Gastroesophageal sphincter (tissue), 4 donors: ENCODE data around the gene LMNTD2. TPM values are rescaled to one million over a fixed set of nuclear protein-coding genes. Genes with fewer than 3 reads are reported as not detected.

Experiments used
- ATAC-seq: fragments of 150-250 bp; one replicate; pipeline ENCODE4 v1.9.1; 2016; ENCODE audit warnings: mild to moderate bottlenecking, moderate library complexity
- H3K27ac ChIP-seq, 4 donors: fragments of 200-600 bp; sonication (generic) in 3 of 4; 1 replicate in 3 of 4; 2 replicates in 1 of 4; pipeline ENCODE4 v1.5.1; 2016 to 2019
- H3K27me3 ChIP-seq: fragments of 200-600 bp; sonication (generic); one replicate; pipeline ENCODE4 v1.5.1; 2019
- H3K36me3 ChIP-seq, 2 donors: fragments of 200-600 bp; sonication (generic); one replicate each; pipeline ENCODE4 v1.5.1; 2019; ENCODE audit warnings: control low read depth in 1 of 2
- H3K4me1 ChIP-seq, 3 donors: fragments of 200-600 bp; sonication (generic); 1 replicate in 2 of 3; 2 replicates in 1 of 3; pipeline ENCODE4 v1.5.1; 2016 to 2019; ENCODE audit warnings: control low read depth in 2 of 3
- H3K4me3 ChIP-seq, 2 donors: fragments of 200-600 bp; sonication (generic); one replicate each; pipeline ENCODE4 v1.5.1; 2019; ENCODE audit warnings: mild to moderate bottlenecking in 1 of 2, moderate library complexity in 1 of 2
- H3K9me3 ChIP-seq, 3 donors: fragments of 200-600 bp; sonication (generic); one replicate each; pipeline ENCODE4 v1.5.1; 2017 to 2019; ENCODE audit warnings: control low read depth in 2 of 3
- EP300 ChIP-seq: sonication (generic); formaldehyde crosslinking; IDR thresholded peaks from one replicate; pipeline ENCODE4 v1.6.1; 2017; ENCODE audit warnings: antibody characterized with exemption, mild to moderate bottlenecking
- POLR2A ChIP-seq, 2 donors: fragments of 450-650 bp; IDR thresholded peaks; one replicate each; pipeline ENCODE4 v1.6.1; 2017; ENCODE audit warnings: antibody characterized with exemption in 2 of 2, mild to moderate bottlenecking in 2 of 2, moderate library complexity in 1 of 2
- POLR2AphosphoS5 ChIP-seq: sonication (generic); formaldehyde crosslinking; IDR thresholded peaks from one replicate; pipeline ENCODE4 v1.6.1; 2017; ENCODE audit warnings: antibody characterized with exemption
- WGBS, 2 donors: methylation state at CpG; one replicate each; pipeline ENCODE4 v1.1.5; 2018; ENCODE audit warnings: low coverage in 1 of 2; 5-methylcytosine and 5-hydroxymethylcytosine counted together
- small RNA-seq, 4 donors: library from RNA; depleted of rRNA; stranded (forward); fragments of <200 nt; gene quantifications; one replicate each; pipeline ENCODE3, GENCODE V24; 2016
- total RNA-seq, 4 donors: library from RNA; depleted of rRNA; stranded (reverse); fragments of >200 nt; gene quantifications; one replicate each; pipeline ENCODE4 v1.1.0, GENCODE V29; 2016
- TF ChIP-seq, protein P1 (sequence below), 4 experiments: fragments of 200-600 bp in 2 of 4; fragments of 450-650 bp in 2 of 4; sonication (generic) in 1 of 4; IDR thresholded peaks; one replicate each; pipeline ENCODE4 v1.5.1; 2017 to 2019; ENCODE audit warnings: antibody characterized with exemption in 4 of 4, mild to moderate bottlenecking in 2 of 4, moderate library complexity in 2 of 4

Gene LMNTD2
- total RNA-seq, 4 donors from 2014 or later = 0.81 to 2.1 (median 1.1) TPM

DNA sequence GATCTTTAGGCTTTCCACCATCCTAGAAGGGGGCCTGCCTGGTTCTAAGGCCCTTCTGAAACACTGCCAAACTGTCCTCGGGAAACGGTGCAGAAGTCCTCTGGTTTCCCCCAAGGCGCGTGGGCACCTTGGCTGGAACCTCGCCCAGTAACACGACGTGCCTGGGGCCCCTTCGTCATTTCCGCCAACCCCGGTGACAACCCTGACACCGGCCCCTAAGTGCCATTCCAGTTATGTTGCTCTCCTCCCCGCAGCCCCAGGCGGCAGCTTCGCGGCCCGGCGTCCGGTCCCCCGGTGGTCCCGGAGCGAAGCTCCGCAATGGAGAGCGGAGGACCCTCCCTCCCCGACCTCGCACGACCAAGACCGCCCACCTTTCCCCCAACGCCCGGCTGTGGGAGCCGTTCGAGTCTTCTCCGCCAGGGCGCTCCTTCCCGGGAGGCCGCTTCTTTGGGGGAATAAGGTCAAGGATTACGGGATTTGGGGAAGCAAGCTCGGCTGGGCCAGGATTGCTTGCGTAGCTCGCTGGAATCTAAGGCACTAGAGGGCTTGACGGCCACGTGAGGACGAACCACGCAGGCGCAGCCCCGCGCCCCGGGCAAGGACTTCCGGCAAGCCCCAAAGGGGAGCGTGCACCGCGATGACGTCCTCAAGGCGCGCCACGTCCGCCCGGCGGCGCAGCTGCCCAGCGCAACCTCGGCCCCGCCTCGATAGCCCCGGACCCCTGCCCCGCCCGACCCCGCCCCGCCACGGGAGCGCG, 54.1 kb downstream of the LMNTD2 start:
- no peaks in the 10 kb centered on the region for H3K9me3 ChIP-seq
- TF ChIP-seq POLR2A (IDR thresholded peaks at IDR 0.05) = peak in 1 of 2 donors; percentile 60
- peak; percentile 72 for TF ChIP-seq POLR2AphosphoS5
- TF ChIP-seq EP300 = peak; percentile 24
- TF ChIP-seq, protein P1, sequence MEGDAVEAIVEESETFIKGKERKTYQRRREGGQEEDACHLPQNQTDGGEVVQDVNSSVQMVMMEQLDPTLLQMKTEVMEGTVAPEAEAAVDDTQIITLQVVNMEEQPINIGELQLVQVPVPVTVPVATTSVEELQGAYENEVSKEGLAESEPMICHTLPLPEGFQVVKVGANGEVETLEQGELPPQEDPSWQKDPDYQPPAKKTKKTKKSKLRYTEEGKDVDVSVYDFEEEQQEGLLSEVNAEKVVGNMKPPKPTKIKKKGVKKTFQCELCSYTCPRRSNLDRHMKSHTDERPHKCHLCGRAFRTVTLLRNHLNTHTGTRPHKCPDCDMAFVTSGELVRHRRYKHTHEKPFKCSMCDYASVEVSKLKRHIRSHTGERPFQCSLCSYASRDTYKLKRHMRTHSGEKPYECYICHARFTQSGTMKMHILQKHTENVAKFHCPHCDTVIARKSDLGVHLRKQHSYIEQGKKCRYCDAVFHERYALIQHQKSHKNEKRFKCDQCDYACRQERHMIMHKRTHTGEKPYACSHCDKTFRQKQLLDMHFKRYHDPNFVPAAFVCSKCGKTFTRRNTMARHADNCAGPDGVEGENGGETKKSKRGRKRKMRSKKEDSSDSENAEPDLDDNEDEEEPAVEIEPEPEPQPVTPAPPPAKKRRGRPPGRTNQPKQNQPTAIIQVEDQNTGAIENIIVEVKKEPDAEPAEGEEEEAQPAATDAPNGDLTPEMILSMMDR (IDR thresholded peaks at IDR 0.05) = peak in 2 of 4 experiments; percentile 6 to 36
- H3K27me3 ChIP-seq = no peaks in the 10 kb centered on the region
- H3K36me3 ChIP-seq = peaks cover 0 to 36% of the 10 kb centered on the region in 2 donors
- peak overlapping the region; percentile 82 to 99 (median 98) for H3K27ac ChIP-seq
- peak overlapping the region; percentile 62 to 95 for H3K4me3 ChIP-seq
- peaks cover 0 to 64% (median 28%) of the 10 kb centered on the region in 3 donors for H3K4me1 ChIP-seq
- 0 to 5% methylated on average over 4 to 10 of the region's 71 CpGs for WGBS, 2 donors
- ATAC-seq = peak; percentile 88

DNA sequence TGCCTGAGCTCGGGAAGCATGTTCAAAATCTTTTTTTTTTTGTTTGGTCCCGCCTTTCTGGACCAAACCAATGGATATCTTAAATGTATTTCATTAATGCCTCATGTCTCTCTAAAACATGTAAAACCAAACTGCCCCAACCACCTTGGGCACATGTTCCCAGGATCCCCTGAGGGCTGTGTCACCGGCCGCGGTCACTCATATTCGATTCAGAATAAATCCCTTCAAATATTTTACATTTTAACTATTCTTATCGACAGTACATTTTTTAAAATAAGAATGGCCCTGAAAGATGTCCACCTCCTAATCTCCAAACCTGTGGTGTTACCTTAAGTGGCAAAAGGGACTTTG, 55.6 kb downstream of the LMNTD2 start:
- peak overlapping the region in 1 of 2 donors; percentile 95 for H3K4me3 ChIP-seq
- no peak for ATAC-seq
- peaks cover 0 to 37% of the 10 kb centered on the region in 2 donors for H3K36me3 ChIP-seq
- no peak for TF ChIP-seq EP300
- no peak for TF ChIP-seq POLR2AphosphoS5
- TF ChIP-seq, protein P1 (IDR thresholded peaks at IDR 0.05) = no peak
- no peak for TF ChIP-seq POLR2A (IDR thresholded peaks at IDR 0.05)
- no peaks in the 10 kb centered on the region for H3K9me3 ChIP-seq
- no peaks in the 10 kb centered on the region for H3K27me3 ChIP-seq
- 67 to 72% methylated on average over 6 of the region's 7 CpGs for WGBS, 2 donors
- H3K4me1 ChIP-seq = peaks cover 0 to 64% (median 28%) of the 10 kb centered on the region in 3 donors
- H3K27ac ChIP-seq = peak overlapping the region in 3 of 4 donors; percentile 77 to 99 (median 79)

Small RNAs within 50 kb of the gene (small RNA-seq; reads per million reads assigned to genes)
- 4.1 to 14.9 (median 9.4) reads per million in 4 donors for gene MIR210

Other genes with a start within 250 kb of the LMNTD2 start
- gene IFITM1, start 246.7 kb downstream of the LMNTD2 start, total RNA-seq = 100 to 1,000 TPM in 3 of 4 donors, 10 to 100 TPM in 1; 29.9 to 138 (median 112) TPM
- 100 to 1,000 TPM; 219 to 467 (median 305) TPM for gene IFITM3, start 239.9 kb downstream of the LMNTD2 start, total RNA-seq
- 10 to 100 TPM in 1 of 4 donors, 1 to 10 TPM in 3; 3.2 to 10.6 (median 4.8) TPM for gene B4GALNT4, start 191.2 kb downstream of the LMNTD2 start, total RNA-seq
- gene PKP3, start 166.5 kb downstream of the LMNTD2 start, total RNA-seq = 10 to 100 TPM in 1 of 4 donors, 1 to 10 TPM in 2, under 1 TPM in 1; 0.67 to 14.3 (median 2.3) TPM
- 10 to 100 TPM; 37.4 to 49.5 (median 44.8) TPM for gene SIGIRR, start 145.7 kb downstream of the LMNTD2 start, total RNA-seq
- under 1 TPM in 3 of 4 donors, not detected in 1; 0.22 to 0.94 (median 0.47) TPM for gene ANO9, start 118.7 kb downstream of the LMNTD2 start, total RNA-seq
- 10 to 100 TPM; 23.4 to 55.9 (median 43.1) TPM for gene PTDSS2, start 110.5 kb downstream of the LMNTD2 start, total RNA-seq
- 100 to 1,000 TPM; 243 to 354 (median 264) TPM for gene RNH1, start 53.5 kb downstream of the LMNTD2 start, total RNA-seq
- gene HRAS, start 25.2 kb downstream of the LMNTD2 start, total RNA-seq = 10 to 100 TPM; 41.1 to 68.0 (median 53.8) TPM
- gene LRRC56, start 23.2 kb downstream of the LMNTD2 start, total RNA-seq = under 1 TPM in 3 of 4 donors, not detected in 1; 0.13 to 0.69 (median 0.20) TPM
- 10 to 100 TPM in 2 of 4 donors, 1 to 10 TPM in 2; 3.4 to 12.5 (median 8.6) TPM for gene RASSF7, start 232 bp upstream of the LMNTD2 start, total RNA-seq
- 10 to 100 TPM; 18.0 to 28.0 (median 25.1) TPM for gene PHRF1, start 15.7 kb upstream of the LMNTD2 start, total RNA-seq
- gene IRF7, start 55.2 kb upstream of the LMNTD2 start, total RNA-seq = 10 to 100 TPM in 3 of 4 donors, 1 to 10 TPM in 1; 5.4 to 25.4 (median 13.9) TPM
- not detected for gene CDHR5, start 64.2 kb upstream of the LMNTD2 start, total RNA-seq
- gene SCT, start 66.4 kb upstream of the LMNTD2 start, total RNA-seq = not detected
- under 1 TPM in 1 of 4 donors, not detected in 3; 0.27 TPM for gene DRD4, start 76.5 kb upstream of the LMNTD2 start, total RNA-seq
- gene DEAF1, start 134.5 kb upstream of the LMNTD2 start, total RNA-seq = 10 to 100 TPM; 19.9 to 45.0 (median 35.0) TPM
- 10 to 100 TPM; 35.6 to 65.8 (median 48.6) TPM for gene TMEM80, start 135.1 kb upstream of the LMNTD2 start, total RNA-seq
- 10 to 100 TPM in 3 of 4 donors, 1 to 10 TPM in 1; 9.7 to 33.9 (median 24.0) TPM for gene EPS8L2, start 145.5 kb upstream of the LMNTD2 start, total RNA-seq
- gene TALDO1, start 186.7 kb upstream of the LMNTD2 start, total RNA-seq = 100 to 1,000 TPM; 161 to 201 (median 185) TPM
- gene GATD1, start 216.7 kb upstream of the LMNTD2 start, total RNA-seq = 10 to 100 TPM; 28.9 to 33.8 (median 31.2) TPM
- 1 to 10 TPM in 1 of 4 donors, under 1 TPM in 3; 0.17 to 2.9 (median 0.58) TPM for gene CEND1, start 229.4 kb upstream of the LMNTD2 start, total RNA-seq
- gene SLC25A22, start 237.5 kb upstream of the LMNTD2 start, total RNA-seq = 10 to 100 TPM in 1 of 4 donors, 1 to 10 TPM in 3; 5.2 to 14.5 (median 6.9) TPM
- gene PIDD1, start 244.5 kb upstream of the LMNTD2 start, total RNA-seq = 10 to 100 TPM in 2 of 4 donors, 1 to 10 TPM in 2; 1.6 to 23.7 (median 9.0) TPM
- gene RPLP2, start 249.2 kb upstream of the LMNTD2 start, total RNA-seq = 100 to 1,000 TPM; 165 to 880 (median 462) TPM